Heart left ventricle (tissue), 13 donors: Measurements from ENCODE around the gene RTTN.

Experiments
- CTCF ChIP-seq, 12 donors: fragments of 200-600 bp; sonication (generic) in 4 of 12; IDR thresholded peaks; one replicate each; pipeline versions ENCODE4 v1.5.0 to v1.8.0; 2018 to 2022; ENCODE audit warnings: antibody characterized with exemption in 12 of 12, mild to moderate bottlenecking in 5 of 12
- POLR2A ChIP-seq, 2 donors: fragments of 450-650 bp; IDR thresholded peaks; one replicate each; pipeline ENCODE4 v1.6.1; 2017; ENCODE audit warnings: antibody characterized with exemption in 2 of 2, mild to moderate bottlenecking in 2 of 2, moderate library complexity in 2 of 2
- donor health status: ischemic (EF 13 %, LVEDD 7.1; RV severe dilation, severe dysfunction).
- donor health status: DM: no; HTN: yes; CAD: no.
- donor health status: DM: no; HTN: no; CAD: no.
- donor health status: ischemic (EF 25% LVEDD 6.9; RV normal size, moderate dysfunction).
- donor health status: ischemic (EF 25% LVEDD 5.7; RV mildly dilated, moderate dysfunction).
- donor health status: ischemic (EF 35%, LVEDD 5.7; RV mildly dilated, moderate dysfunction).
- donor health status: nonischemic (EF 11% LVEDD 7.7; RV severe dilation, severe dysfunction).
- donor health status: DM: yes; HTN: yes; CAD: no.
- donor health status: PGD.
- donor health status: ischemic (EF 29% LVEDD 5.4; RV normal size, mild dysfunction).
- donor health status: nonischemic (EF 23%, LVEDD 6.1; RV moderate dilation, normal function).

DNA sequence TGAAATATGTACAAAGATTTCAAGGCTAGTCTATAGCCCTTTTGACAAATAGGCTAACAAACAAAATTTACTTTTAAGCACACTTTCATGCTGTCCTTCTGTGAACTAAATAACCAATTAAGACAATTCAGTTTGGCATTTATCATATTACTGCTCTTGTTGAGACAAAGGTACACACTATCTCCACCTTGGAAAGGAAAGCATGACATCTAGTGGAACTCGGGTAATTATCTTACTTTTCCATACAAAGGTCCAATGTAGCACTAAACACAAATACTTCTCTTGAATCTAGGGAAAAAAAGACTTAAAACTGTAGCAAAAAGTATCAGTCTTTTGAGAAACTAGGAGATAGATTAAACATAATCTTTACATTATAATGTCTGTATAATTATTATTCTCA lies 132.8 kb downstream of the RTTN start:
- TF ChIP-seq CTCF (IDR thresholded peaks at IDR 0.05) (peak; percentile 21 to 59 (median 42)), POLR2A (IDR thresholded peaks at IDR 0.05) (no peak)
